HG03064 (cell line): Measurements from ENCODE around the gene POLD3.

Experiments
- ATAC-seq: cut with Tn5 transposase; IDR thresholded peaks from one replicate; pipeline ENCODE4 v1.9.1; 2021; ENCODE audit warnings: low read depth; ENCODE audit not compliant: unreplicated experiment

Gene POLD3

DNA sequence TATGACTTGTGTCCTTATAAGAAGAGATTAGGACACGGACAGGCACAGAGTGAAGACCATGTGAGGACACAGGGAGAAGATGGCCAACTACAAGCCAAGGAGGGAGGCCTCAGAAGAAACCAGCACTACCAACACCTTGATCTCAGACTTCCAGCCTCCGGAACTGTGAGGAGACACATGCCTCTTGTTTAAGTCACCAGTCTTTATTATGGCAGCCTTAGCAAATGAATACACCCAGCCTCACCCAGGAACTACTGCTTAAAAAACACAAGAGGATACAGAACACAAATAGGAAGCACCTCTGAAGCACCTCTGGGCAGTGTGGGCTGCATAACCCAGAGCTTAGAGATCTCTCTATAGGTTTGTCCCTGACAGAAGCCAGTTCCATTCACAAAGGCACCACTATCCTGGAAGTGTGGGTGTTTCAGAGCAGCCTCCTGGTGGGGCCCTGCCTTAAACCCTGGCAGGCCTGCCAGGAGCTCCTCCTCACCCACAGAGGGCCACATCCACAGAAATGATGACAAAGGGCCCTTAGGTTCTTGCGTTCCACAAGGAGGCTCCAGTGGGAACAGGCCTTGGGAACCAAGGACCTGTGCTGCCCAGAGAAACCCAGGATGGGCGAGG is 80.1 kb downstream of the POLD3 start:
- no peak for ATAC-seq

DNA sequence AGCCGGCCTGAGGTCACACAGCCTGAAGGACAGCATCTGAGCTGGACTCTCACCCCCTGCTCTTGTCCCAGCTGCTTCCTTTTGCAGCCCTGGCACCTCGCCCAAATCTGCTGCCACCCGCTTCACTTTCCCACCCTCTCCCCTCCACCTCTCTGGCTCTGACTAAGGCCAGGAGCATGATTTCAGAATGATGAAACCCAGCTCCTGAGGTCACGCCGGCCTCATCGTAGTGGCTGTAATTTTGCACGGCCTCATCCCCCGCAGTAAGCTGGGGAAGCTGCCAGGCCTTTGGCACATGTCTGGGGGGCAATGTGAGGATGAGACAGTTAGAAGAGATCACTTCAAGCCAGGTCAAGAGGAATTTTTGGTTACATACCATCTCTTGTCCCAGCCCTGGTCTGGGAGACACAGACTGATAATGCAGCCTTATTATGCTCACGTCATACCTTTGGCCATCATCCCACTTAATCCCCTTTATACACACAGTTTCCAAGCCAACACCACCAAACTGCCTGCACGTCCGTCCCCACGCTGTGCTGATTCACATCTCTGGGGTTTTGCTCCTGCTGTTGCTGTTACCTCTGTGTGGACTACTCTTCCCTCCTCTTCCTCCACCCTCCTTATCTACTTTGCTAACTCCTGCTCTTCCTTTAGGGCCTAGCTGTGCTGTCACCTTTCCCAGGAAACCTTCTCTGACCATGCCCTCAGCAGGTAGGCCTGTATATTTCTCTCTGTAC is 80.7 kb downstream of the POLD3 start:
- ATAC-seq: no peak

DNA sequence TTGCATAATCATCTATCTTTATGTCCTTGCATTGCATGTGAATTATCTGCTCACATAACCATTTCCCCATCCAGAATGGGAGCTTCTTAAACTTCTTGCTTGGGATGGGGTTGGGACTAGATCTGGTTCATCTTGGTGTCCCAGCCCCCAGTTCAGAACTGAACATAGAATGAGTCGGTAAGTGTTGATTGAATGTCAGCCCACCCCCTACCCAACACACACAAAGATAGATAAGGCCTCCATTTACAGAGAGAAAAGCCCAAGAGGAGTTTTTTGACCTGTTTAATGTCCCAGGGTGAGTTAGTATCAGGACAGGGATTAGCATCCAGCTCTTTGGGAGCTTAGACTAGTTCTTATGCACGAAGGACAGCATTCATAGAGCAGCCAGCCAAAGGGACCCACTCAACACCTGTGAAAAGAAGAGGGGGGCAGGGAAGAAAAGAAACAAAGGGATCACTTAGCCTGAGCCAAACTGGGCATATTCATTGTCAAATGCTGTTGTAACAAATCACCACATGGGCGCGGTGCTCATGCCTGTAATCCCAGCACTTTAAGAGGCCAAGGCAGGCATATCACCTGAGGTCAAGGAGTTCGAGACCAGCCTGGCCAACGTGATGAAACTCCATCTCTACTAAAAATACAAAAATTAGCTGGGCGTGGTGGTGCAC is 81.4 kb downstream of the POLD3 start:
- no peak for ATAC-seq

DNA sequence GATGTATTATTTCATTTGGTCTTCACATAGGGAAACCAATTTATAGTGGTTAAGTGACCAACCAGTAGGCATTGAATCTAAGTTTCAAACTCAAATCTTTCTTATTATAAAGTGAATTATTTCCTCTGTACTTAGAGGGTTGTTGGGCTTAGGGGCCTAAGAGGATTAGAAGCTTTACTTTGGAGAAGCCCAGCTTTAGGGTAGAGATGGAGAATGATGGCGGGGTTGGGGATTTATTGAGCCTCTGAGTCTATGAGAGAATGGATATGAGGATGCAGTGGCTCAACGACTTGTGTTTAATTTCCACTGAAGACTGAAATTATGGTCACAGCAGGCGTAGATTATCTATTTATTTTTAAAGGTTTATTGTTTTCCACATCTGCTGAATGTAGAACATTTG is 83.4 kb downstream of the POLD3 start:
- ATAC-seq: no peak

DNA sequence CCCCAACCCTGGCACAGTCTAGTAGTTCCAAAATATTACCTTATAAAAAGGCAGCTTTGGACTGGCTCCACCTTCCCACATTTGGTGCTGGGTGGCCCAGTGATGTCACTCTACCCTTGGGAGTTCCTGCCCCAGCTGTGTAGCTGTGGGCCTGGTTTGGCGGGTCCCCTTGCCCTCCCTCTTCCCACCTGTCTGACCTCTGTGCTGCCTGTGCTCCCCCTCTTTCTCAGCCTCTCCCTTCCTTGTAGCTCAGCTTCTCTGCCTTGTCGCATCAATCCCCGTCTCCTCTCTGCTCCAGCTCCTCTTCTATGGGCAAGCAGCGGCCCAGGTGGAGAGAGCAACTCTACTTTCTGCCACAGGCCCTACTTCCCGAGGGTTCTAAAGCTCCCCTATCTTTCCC is 84.2 kb downstream of the POLD3 start:
- no peak for ATAC-seq

DNA sequence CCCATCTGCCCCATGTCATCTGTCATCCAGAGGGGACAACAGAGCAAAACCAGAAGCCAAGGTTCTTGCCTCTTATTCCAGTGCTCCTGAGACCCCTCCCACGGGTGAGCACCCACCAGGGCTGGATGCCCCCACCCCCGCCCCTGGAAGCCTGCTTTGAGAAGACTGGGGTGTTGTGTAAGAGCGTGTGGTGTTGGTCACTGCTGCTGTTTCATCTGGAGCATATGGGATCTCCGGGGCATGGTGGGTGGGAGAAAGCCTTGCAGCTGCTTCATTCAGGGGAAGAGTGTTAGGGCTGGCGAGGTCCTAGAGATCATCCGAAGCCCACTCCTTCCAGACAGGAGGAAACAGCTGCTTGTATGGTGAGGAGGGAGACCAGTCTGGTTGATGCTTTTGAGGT is 84.7 kb downstream of the POLD3 start:
- no peak for ATAC-seq

DNA sequence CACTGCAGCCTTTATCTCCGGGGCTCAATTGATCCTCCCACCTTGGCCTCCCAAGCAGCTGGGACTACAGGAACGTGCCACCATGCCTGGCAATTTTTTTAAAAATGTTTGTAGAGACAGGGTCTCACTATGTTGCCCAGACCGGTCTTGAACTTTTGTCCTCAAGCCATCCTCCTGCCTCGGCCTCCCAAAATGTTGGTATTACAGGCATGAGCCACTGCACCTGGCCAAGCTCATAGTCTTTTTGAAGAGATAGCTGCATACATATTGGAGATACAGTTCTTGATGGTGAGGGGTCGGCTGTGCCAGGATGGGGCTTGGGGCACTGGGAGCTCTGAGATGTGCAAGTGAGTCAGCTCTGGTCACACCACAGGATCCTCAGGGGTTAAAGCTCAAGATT is 85.7 kb downstream of the POLD3 start:
- ATAC-seq: no peak

DNA sequence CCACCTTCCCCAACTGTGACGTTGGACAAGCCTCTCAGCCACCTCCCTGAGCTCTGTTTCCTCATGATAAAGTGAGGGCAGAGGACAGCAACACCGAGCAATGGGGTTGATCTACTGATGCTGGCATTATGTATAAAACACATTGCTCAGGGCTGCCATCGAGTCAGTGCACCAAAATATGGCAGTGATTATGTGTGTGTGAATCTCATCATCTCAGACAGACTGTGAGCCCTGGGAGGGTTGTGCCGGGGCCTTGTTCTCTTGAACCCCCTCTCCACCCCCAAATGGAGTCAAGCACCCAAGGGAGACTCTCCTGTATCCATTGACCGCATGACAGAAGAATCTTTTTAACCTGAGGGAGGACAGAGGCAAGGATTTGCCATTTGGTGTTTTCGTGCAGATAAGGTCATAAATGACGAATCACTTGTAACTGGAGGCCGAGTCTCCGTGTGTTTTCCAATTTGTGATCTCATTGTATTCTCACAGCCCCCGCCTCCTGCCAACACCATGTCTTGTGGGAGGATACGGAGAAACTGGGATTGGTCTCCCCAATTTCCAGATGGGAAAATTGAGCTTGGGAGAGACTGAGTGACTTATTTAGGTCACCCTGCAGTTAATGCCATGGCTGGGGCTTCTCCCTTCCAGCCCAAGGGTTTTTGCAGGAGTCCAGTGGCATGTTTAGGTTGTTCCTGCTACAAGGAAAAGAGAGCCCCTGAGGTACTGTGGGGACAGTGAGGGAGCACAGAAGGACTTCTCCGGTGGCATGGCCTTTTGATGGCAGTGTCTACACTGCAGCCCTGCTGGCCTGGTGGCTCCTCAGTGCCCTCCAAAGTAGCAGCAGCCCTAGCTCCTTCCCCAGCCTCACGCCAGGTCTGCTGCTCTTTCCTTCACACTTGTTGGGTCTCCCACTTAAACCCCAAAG is 86.5 kb downstream of the POLD3 start:
- ATAC-seq: no peak

DNA sequence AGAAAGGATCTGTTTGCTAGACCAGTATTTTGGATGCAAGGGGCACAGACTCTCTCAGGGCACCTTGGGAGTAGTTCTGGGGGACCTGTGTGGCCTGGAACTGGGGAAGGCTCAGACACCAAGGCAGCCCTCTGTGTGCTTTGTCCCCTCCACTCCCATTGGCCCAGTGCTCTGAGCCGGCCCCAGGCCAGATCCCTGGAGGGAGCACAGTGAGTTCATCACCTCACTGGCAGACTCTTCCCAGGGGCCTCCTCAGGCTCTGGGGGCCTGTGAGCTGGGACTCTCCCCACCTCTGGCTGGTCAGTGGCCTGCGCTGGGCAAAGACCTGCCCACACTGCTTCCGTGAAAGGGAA is 87.1 kb downstream of the POLD3 start:
- no peak for ATAC-seq

DNA sequence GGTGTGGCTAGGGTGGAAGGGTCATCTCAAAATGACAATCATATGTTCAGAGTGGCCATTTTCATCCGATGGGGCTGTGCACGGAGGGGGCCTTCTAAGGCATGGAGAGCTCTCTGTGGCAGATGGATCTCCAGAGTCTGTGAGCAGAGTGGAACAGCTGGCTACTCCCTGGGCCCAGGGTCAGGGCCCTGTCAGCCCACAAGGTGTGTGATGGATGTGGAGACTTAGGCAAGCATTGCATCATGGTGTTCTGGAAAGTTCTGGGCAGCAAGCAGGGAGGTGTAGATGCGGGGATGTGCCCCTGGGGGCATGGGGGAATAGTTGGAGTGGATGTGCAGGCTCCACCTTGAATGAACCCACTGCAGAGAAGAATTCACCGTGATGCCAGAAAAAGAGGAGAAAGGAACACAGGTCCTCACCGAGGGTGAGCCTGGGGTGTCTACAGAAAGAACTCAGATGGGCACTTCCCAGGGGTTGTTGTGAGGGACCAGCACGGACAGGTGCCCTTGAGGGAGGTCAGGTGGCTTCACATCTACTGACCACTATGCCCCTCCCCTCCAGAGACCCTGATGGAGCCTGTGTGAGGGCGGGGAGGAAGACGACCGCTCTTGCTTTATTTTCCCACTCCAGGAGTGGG is 87.8 kb downstream of the POLD3 start:
- ATAC-seq: no peak

DNA sequence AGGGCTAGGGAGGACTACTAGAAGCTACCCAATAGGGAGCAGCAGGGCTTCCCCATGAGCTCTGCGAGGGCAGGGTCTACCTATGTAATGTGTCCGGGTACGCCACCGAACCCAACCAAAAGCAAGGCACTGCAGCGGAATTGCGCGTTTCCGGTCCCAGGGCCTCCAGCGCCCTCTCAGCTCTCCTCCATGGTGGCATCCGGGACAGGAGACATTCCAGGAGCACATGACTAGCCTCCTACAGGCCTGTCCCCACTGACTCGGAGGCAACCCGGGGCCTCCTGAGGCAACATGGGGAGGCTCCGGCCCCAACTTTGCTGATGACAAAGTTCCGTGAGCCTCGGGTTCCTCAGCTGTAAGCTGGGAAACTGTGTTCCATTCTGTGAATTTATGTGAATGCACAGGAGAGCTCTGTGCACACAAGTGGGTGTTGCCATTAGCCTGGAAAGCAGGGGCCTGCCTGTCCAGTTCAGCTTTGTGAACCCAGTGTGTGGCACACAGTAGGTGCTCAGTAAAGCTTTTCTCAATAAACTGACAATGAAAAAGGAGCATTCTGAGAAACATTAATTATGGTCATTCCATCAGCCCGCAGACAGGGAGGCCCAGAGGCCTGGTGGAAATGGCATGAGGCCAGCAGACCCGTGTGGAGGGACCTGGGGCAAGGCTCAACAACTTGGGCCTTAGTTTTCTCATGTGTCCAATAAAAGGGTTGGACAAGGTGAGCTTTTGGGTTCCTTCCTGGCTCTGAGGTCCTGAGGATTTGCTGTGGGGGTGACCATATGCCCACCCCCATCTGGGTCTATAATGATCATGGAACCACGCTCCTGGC is 88.5 kb downstream of the POLD3 start:
- no peak for ATAC-seq

DNA sequence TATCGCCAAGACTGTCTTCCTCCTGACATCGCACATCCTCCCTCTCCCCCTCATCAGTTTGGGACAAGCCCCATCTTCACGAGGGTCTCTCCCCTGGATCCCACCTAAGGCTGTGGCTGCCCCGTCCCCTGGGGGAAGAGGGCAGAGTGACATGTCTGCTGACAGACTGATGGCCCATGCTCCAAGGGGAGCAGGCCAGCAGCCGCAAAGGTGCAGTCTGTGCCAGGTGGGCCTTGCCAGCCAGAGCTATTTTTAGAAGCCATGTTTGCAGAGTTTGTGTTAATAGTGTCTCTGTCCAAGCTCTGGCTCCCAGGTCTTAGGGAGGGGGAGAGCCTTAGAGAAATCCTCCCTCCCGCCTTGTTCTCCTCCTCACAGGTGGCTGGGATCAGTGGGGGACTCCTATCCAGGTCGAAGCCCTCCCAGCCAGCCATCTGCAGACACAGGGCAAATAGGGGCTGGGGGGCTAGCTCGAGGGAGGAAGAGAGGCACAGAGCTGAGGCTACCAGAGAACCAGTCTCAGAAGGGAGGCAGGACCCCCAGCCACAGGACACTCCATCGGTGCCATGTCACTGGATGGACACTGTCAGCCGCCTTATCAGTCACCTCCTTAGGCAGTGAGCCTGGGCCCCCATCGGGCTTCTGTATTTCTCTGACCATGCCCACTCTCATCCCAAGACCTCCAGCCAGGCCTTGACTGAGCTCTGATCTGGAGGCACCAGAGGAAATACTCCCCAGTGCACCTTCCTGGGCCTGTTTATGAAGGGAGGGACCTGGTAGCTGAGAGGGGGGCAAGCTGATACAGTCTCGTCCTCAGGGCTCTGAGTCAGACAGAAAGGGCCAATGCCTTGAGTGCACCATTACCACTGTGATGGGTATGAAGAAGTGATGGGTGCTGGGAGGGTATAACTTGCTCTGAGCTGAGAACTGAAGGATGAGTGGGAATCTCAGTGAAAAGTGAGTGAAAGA is 89.6 kb downstream of the POLD3 start:
- ATAC-seq: no peak

DNA sequence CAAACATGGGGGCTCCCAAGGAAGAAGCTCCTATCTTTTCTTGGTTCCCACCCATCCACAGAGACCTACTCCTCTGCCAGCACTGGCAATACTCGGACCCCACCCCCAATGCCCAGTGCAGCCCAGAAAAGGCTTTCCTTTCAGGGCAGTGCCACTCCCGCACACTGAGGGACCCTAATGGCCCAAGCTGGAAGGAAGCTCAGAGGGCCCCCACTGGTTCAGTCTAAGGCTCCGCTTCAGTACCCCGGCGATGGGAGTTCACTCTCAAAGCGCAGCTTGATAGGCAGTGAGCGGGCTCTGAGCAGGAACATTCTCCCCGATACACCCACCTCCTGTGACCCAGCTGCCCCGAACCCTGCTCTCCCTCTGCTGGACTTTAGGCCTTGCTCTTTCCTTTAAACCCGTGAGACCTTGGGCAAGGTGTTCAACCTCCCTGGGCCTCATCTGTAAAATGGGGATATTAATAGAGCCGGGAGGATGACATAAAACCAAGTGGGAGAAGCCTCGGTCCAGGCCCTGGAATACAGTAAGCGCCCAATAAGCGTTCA is 90.4 kb downstream of the POLD3 start:
- no peak for ATAC-seq

DNA sequence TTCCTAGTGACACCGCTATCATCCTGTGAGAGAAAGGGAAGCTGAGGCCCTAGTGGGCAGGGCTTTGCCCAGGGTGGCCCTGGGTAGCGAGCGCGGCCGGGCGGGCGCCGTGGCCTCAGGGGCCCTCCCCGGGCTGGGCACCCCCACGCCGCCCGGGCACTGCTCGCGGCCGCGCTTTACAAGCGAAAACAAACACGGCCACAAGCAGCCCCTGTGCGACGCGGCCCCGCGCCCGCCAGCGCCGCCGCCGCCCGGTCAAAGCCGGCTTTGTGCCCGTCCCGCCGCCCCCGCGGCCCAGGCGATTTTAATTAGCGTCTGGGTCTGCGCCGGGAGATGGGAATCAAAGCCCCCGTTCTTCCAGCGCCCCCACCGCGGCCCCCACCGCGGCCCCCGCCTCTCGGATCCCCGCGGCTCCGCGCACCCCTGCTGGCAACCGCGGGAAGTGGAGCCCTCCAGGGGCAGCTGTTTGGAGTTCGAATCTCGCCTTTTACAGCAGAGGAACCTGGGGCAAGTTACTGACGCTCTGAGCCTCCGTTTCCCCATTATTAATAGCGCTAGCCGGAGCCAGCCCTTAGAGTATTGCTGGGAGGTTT is 91.0 kb downstream of the POLD3 start:
- ATAC-seq: no peak

DNA sequence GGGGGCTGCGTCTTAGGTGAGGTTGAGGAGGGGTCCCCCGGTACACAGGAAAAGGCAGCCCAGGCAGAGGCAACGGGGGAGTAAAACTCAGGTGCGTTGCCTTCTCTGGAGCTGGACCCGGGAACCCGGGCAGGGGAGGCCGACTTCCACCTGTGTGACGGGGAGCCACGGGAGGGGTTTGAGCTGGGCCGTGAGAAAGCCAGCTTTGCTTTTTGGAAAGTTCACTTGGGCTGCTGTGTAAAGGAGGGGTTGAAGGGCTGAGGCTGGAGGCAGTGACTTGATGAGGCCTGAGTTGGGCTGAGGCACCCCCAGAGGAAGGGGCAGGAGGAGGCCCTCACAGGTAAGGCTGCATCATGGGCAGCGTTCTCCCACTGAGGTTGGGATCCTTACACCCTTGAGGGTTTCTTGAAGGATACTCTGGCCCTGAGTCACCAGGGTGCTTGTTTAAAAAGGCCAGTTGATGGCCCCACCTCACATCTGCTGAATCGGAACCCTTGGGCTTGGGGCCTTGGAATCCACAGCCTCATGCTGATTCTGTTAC is 91.6 kb downstream of the POLD3 start:
- no peak for ATAC-seq

DNA sequence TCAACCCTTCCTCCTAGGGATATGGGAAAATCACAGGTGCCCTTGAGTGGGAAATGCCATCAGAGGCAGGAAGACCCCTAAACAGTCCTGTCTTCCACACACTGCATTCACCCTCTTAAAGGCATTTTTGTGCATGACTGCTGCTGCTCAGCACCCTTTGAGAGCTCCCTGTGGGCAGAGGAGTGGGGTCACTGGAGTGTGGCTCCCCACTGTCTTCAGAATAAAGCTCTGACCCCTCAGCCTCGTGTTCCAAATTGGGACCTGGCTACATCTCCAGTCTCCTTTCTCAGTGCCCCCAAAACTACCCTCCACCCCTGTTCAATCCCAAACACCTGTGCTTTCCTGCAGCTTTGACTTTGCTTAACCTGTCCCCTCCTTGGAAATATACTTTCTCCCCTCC is 92.3 kb downstream of the POLD3 start:
- ATAC-seq: no peak

DNA sequence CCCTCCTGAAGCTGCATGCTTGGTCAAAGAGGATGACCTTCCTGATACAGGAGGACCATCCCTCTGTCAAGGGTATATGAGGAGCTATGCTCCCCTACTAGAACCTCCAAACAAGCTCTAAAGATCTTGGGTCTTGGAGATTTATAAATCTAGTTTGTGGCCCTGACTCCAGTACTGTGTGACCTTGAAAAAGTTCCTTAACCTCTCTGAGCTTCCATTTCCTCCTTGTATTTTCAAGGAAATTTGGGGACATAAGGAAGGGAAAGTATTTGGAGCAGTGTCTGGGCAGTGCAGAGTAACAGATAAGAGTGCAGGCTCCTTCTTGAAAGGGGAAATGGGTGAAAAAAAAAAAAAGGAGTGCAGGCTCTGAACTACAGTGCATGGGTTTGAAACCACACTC is 93.0 kb downstream of the POLD3 start:
- no peak for ATAC-seq

DNA sequence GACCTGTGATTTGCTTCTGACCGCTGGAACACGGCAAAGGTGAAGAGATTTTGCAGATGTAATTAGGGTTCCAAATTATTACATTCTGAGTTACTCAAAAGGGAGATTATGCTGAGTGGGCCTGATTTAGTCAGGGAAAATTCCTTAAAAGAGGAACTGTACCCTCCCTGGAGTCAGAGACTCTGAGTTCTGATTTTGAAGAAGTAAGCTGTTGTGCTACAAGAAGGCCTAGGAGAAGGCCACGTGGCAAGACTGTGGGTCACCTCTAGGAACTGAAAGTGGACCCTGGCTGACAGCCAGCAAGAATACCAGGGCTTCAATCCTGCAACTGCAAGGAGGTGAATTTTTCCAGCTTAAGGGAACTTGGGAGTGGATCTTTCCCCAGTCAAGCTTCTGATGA is 93.5 kb downstream of the POLD3 start:
- no peak for ATAC-seq
